NCI-H1092 treated with DMSO at 0.1 percent for 48 hours (cell line): ENCODE measurements around the gene RPS17.
"Not testable (repeated sequence)": the region's sequence is repeated elsewhere in the genome, so short reads cannot be mapped to it uniquely, and the experiment has no call there.

Experiments
- DNase-seq: peaks from one replicate; lab custom pipeline; 2025; lab: John Stamatoyannopoulos, UW

The RPS17 gene

GRCh38 chr15:82507693-82508092 is 32.6 kb downstream of the RPS17 start:
- DNase-seq: not testable (repeated sequence)

GRCh38 chr15:82507087-82507486 is 33.2 kb downstream of the RPS17 start:
- DNase-seq: not testable (repeated sequence)

GRCh38 chr15:82505842-82506241 is 34.4 kb downstream of the RPS17 start:
- DNase-seq: not testable (repeated sequence)

- DNase-seq: not testable (repeated sequence)
These were observed 36.2 kb downstream of the RPS17 start for GRCh38 chr15:82504074-82504473.

- not testable (repeated sequence) for DNase-seq
These were observed 37.4 kb downstream of the RPS17 start for GRCh38 chr15:82502700-82503339.

GRCh38 chr15:82500772-82501171 is 39.5 kb downstream of the RPS17 start:
- DNase-seq: not testable (repeated sequence)

GRCh38 chr15:82497978-82498377 is 42.3 kb downstream of the RPS17 start:
- not testable (repeated sequence) for DNase-seq

- not testable (repeated sequence) for DNase-seq
These were observed 52.0 kb downstream of the RPS17 start for GRCh38 chr15:82488250-82488649.

GRCh38 chr15:82487045-82487444 is 53.2 kb downstream of the RPS17 start:
- not testable (repeated sequence) for DNase-seq
